Ammon's horn (tissue), 1 donor: ENCODE data around the gene TERB1.

Source experiments
- DNase-seq: peaks from one replicate; pipeline ENCODE4 v3.0.0-alpha.2; 2016; ENCODE audit warnings: low spot score

TERB1 gene

GRCh38 chr16:66801320-66802105 is at the start of gene TERB1:
TERB1 (minus strand) TSS chr16:66801584; CDS start chr16:66796798, 4,786 bp downstream.
- no peak for DNase-seq

GRCh38 chr16:66850115-66850815 is 48.9 kb upstream of the TERB1 start:
- DNase-seq: no peak

- no peak for DNase-seq
Measured at GRCh38 chr16:66849549-66849948, 48.2 kb upstream of the TERB1 start.

- no peak for DNase-seq
Measured at GRCh38 chr16:66849021-66849420, 47.6 kb upstream of the TERB1 start.

- DNase-seq: no peak
Measured at GRCh38 chr16:66848172-66848571, 46.8 kb upstream of the TERB1 start.

GRCh38 chr16:66847533-66848067 is 46.2 kb upstream of the TERB1 start:
- no peak for DNase-seq

GRCh38 chr16:66846831-66847230 is 45.4 kb upstream of the TERB1 start:
- no peak for DNase-seq

GRCh38 chr16:66846266-66846665 is 44.9 kb upstream of the TERB1 start:
- DNase-seq: no peak

- no peak for DNase-seq
Measured at GRCh38 chr16:66845791-66846221, 44.4 kb upstream of the TERB1 start.

- DNase-seq: no peak
Measured at GRCh38 chr16:66845080-66845410, 43.7 kb upstream of the TERB1 start.

- DNase-seq: no peak
Measured at GRCh38 chr16:66844342-66845079, 43.1 kb upstream of the TERB1 start, which contains the start of gene CA7. CA7 (plus strand) TSS chr16:66844414; CDS start chr16:66844488, 74 bp downstream.

- no peak for DNase-seq
Measured at GRCh38 chr16:66844009-66844341, 42.6 kb upstream of the TERB1 start.

GRCh38 chr16:66843191-66843590 is 41.8 kb upstream of the TERB1 start:
- DNase-seq: no peak

- DNase-seq: no peak
Measured at GRCh38 chr16:66842765-66843164, 41.4 kb upstream of the TERB1 start.

GRCh38 chr16:66841366-66841765 is 40.0 kb upstream of the TERB1 start:
- DNase-seq: no peak

GRCh38 chr16:66840883-66841282 is 39.5 kb upstream of the TERB1 start:
- DNase-seq: no peak

GRCh38 chr16:66834746-66835145 is 33.4 kb upstream of the TERB1 start:
- DNase-seq: no peak

- no peak for DNase-seq
Measured at GRCh38 chr16:66832661-66833305, 31.4 kb upstream of the TERB1 start.

- no peak for DNase-seq
Measured at GRCh38 chr16:66832190-66832589, 30.8 kb upstream of the TERB1 start.

GRCh38 chr16:66830422-66831404 is 29.3 kb upstream of the TERB1 start, which contains the start of gene NAE1:
NAE1 (minus strand) TSS chr16:66830976; CDS start chr16:66830899, 77 bp downstream.
- DNase-seq: peak; percentile 89

- DNase-seq: no peak
Measured at GRCh38 chr16:66824006-66824405, 22.6 kb upstream of the TERB1 start.
